ENCODE data around the gene SRGAP2C.
"Not testable (repeated sequence)": the region's sequence is repeated elsewhere in the genome, so short reads cannot be mapped to it uniquely, and the experiment has no call there.

- TF ChIP-seq EZH2 (IDR thresholded peaks at IDR 0.05; ENCODE audit: borderline replicate concordance, insufficient read depth, low read length, poor library complexity, severe bottlenecking); CTCF (IDR thresholded peaks at IDR 0.05; ENCODE audit: poor library complexity, severe bottlenecking); POLR2AphosphoS5 (IDR thresholded peaks at IDR 0.05); SMC3 (conservative IDR thresholded peaks at IDR 0.05; ENCODE audit: poor library complexity): not testable (repeated sequence)
Measured at GRCh38 chr1:121207328-121207727, 22.6 kb downstream of the SRGAP2C start.

Data from neural cell (in vitro differentiated cells).